GM23248 (cell line): ENCODE measurements around the gene MPZL3.

Experiments
- EZH2 ChIP-seq: fragments of 200-600 bp; sonication (generic); IDR thresholded peaks from 2 replicates; pipeline ENCODE4 v1.6.1; 2018; ENCODE audit warnings: antibody characterized with exemption, mild to moderate bottlenecking; ENCODE audit not compliant: insufficient read depth, poor library complexity, severe bottlenecking
- EZH2phosphoT487 ChIP-seq: fragments of 200-600 bp; sonication (generic); IDR thresholded peaks from 2 replicates; pipeline ENCODE4 v1.6.1; 2018; ENCODE audit warnings: antibody characterized with exemption, moderate library complexity, mild to moderate bottlenecking, low read depth; ENCODE audit not compliant: insufficient read depth

- no peak for TF ChIP-seq EZH2
- TF ChIP-seq EZH2phosphoT487, result no peak
Measured at GRCh38 chr11:118198370-118198769, 53.8 kb downstream of the MPZL3 start.
